GM23248 (cell line): ENCODE data around the gene SEC14L1. TPM values are rescaled to one million over a fixed set of nuclear protein-coding genes. Genes with fewer than 3 reads are reported as not detected.

ENCODE experiments used
- DNase-seq: peaks from one replicate; pipeline ENCODE4 v3.0.0-alpha.2; 2015
- H2AFZ ChIP-seq: fragments of 200-600 bp; sonication (generic); 2 replicates; pipeline ENCODE4 v1.6.1; 2016; ENCODE audit warnings: antibody characterized with exemption
- H3F3A ChIP-seq: fragments of 200-600 bp; sonication (generic); 2 replicates; pipeline ENCODE4 v1.6.1; 2016; ENCODE audit warnings: mild to moderate bottlenecking, antibody characterized with exemption, mixed run types; ENCODE audit not compliant: insufficient read depth
- H3K27ac ChIP-seq: fragments of 200-600 bp; sonication (generic); 2 replicates; pipeline ENCODE4 v1.5.1; 2016; ENCODE audit warnings: mild to moderate bottlenecking
- H3K27me3 ChIP-seq: fragments of 200-600 bp; sonication (generic); replicated peaks from 2 replicates; pipeline ENCODE4 v1.6.1; 2016; ENCODE audit warnings: mild to moderate bottlenecking; ENCODE audit not compliant: insufficient read depth
- H3K36me3 ChIP-seq: fragments of 200-600 bp; sonication (generic); 2 replicates; pipeline ENCODE4 v1.6.1; 2016; ENCODE audit warnings: low read depth, mild to moderate bottlenecking
- H3K4me1 ChIP-seq: fragments of 200-600 bp; sonication (generic); 2 replicates; pipeline ENCODE4 v1.6.1; 2016; ENCODE audit warnings: mild to moderate bottlenecking; ENCODE audit not compliant: insufficient read depth
- H3K4me2 ChIP-seq: fragments of 200-600 bp; sonication (generic); one replicate; pipeline ENCODE4 v1.6.1; 2016; ENCODE audit warnings: mild to moderate bottlenecking; ENCODE audit not compliant: unreplicated experiment
- H3K4me3 ChIP-seq: fragments of 200-600 bp; sonication (generic); 2 replicates; pipeline ENCODE4 v1.5.1; 2016; ENCODE audit warnings: mild to moderate bottlenecking
- H3K79me2 ChIP-seq: fragments of 200-600 bp; sonication (generic); 2 replicates; pipeline ENCODE4 v1.6.1; 2016; ENCODE audit warnings: mild to moderate bottlenecking; ENCODE audit not compliant: insufficient read depth
- H3K9ac ChIP-seq: fragments of 200-600 bp; sonication (generic); 2 replicates; pipeline ENCODE4 v1.6.1; 2016; ENCODE audit warnings: mild to moderate bottlenecking
- H3K9me2 ChIP-seq: fragments of 200-600 bp; sonication (generic); 2 replicates; pipeline ENCODE4 v1.6.1; 2016; ENCODE audit warnings: mixed run types, mild to moderate bottlenecking, moderate library complexity; ENCODE audit not compliant: insufficient read depth
- H3K9me3 ChIP-seq: fragments of 200-600 bp; sonication (generic); one replicate; pipeline ENCODE4 v1.6.1; 2017; ENCODE audit warnings: low read depth
- H4K20me1 ChIP-seq: fragments of 200-600 bp; sonication (generic); 2 replicates; pipeline ENCODE4 v1.6.0; 2016; ENCODE audit not compliant: insufficient read depth
- EZH2 ChIP-seq: fragments of 200-600 bp; sonication (generic); IDR thresholded peaks from 2 replicates; pipeline ENCODE4 v1.6.1; 2018; ENCODE audit warnings: antibody characterized with exemption, mild to moderate bottlenecking; ENCODE audit not compliant: insufficient read depth, poor library complexity, severe bottlenecking
- EZH2phosphoT487 ChIP-seq: fragments of 200-600 bp; sonication (generic); IDR thresholded peaks from 2 replicates; pipeline ENCODE4 v1.6.1; 2018; ENCODE audit warnings: antibody characterized with exemption, moderate library complexity, mild to moderate bottlenecking, low read depth; ENCODE audit not compliant: insufficient read depth
- WGBS, 2 experiments: methylation state at CpG; one replicate each; pipeline ENCODE4 v1.1.6; 2015 to 2017; ENCODE audit warnings: low lambda C conversion rate in 2 of 2, low coverage in 1 of 2; ENCODE audit errors: missing lambda C conversion rate in 2 of 2; 5-methylcytosine and 5-hydroxymethylcytosine counted together
- in situ Hi-C: fragments of 300-500 bp; cut with MboI; formaldehyde crosslinking; loops from 2 replicates; pipeline ENCODE4 v1.15.0; 2020
- polyA plus RNA-seq: library from polyadenylated mRNA; unstranded; fragments of >200 nt; fragmentation: Nextera tagmentation; extraction: Ambion mirVana; gene quantifications from 2 replicates; pipeline ENCODE4 v1.2.1, GENCODE V29; 2016
- total RNA-seq: library from RNA; depleted of rRNA; stranded (reverse); fragments of >200 nt; shearing (Covaris generic); gene quantifications from 2 replicates; pipeline ENCODE4 v1.2.3, GENCODE V29; 2014

The SEC14L1 gene
- total and polyA plus RNA-seq, 2 experiments from 2014 or later = 24.4 to 26.8 TPM

GRCh38 chr17:77130525-77130924, 10.2 kb upstream of the SEC14L1 start:
- no peak overlapping the region for H3K27ac ChIP-seq
- H3K4me2 ChIP-seq = no peak overlapping the region
- H3K36me3 ChIP-seq = no peaks in the 10 kb centered on the region
- no peak overlapping the region for H3K9ac ChIP-seq
- in situ Hi-C loops = no loop called here
- no peaks in the 10 kb centered on the region for H3K9me2 ChIP-seq
- no peaks in the 10 kb centered on the region for H3K9me3 ChIP-seq
- no peak for DNase-seq
- H3K79me2 ChIP-seq = no peaks in the 10 kb centered on the region
- no peak overlapping the region for H3K4me3 ChIP-seq
- WGBS, 2 experiments = 89 to 93% methylated on average over 9 of the region's 9 CpGs
- TF ChIP-seq EZH2phosphoT487 = no peak
- no peak for TF ChIP-seq EZH2
- no peaks in the 10 kb centered on the region for H4K20me1 ChIP-seq
- no peaks in the 10 kb centered on the region for H3K27me3 ChIP-seq
- H2AFZ ChIP-seq = no peak overlapping the region
- peaks cover 20% of the 10 kb centered on the region for H3F3A ChIP-seq
- peaks cover 38% of the 10 kb centered on the region for H3K4me1 ChIP-seq

- no peak for TF ChIP-seq EZH2phosphoT487
- no peak for TF ChIP-seq EZH2
- Histone ChIP-seq H3K9me3 (no peaks in the 10 kb centered on the region), H3K4me1 (peaks cover 32% of the 10 kb centered on the region), H3K27ac (peak overlapping the region; percentile 28; the same call in 1 of the 2 replicates), H3K9ac (no peak overlapping the region), H2AFZ (no peak overlapping the region), H3K9me2 (no peaks in the 10 kb centered on the region), H3K79me2 (no peaks in the 10 kb centered on the region), H4K20me1 (no peaks in the 10 kb centered on the region), H3K27me3 (no peaks in the 10 kb centered on the region), H3K36me3 (no peaks in the 10 kb centered on the region), H3K4me2 (no peak overlapping the region), H3F3A (peaks cover 18% of the 10 kb centered on the region), H3K4me3 (no peak overlapping the region)
- in situ Hi-C loops = no loop called here
- 50 to 56% methylated on average over 5 of the region's 5 CpGs for WGBS, 2 experiments
- peak; percentile 61 for DNase-seq
Observed at GRCh38 chr17:77131904-77132303, 8.9 kb upstream of the SEC14L1 start.

GRCh38 chr17:77132411-77133086, 8.2 kb upstream of the SEC14L1 start:
- Histone ChIP-seq H3K9ac (no peak overlapping the region), H3F3A (peaks cover 20% of the 10 kb centered on the region), H3K9me3 (peaks cover 5% of the 10 kb centered on the region), H3K4me1 (peaks cover 33% of the 10 kb centered on the region), H3K27ac (peak overlapping the region; percentile 28), H4K20me1 (no peaks in the 10 kb centered on the region), H3K4me3 (no peak overlapping the region), H3K9me2 (no peaks in the 10 kb centered on the region), H2AFZ (no peak overlapping the region), H3K4me2 (peak overlapping the region; percentile 53), H3K27me3 (no peaks in the 10 kb centered on the region), H3K79me2 (no peaks in the 10 kb centered on the region), H3K36me3 (no peaks in the 10 kb centered on the region)
- 55 to 58% methylated on average over 9 of the region's 9 CpGs for WGBS, 2 experiments
- in situ Hi-C loops = no loop called here
- DNase-seq = peak; percentile 42
- no peak for TF ChIP-seq EZH2phosphoT487
- TF ChIP-seq EZH2 = no peak

GRCh38 chr17:77133087-77133638, 7.6 kb upstream of the SEC14L1 start:
- Histone ChIP-seq H3K4me2 (no peak overlapping the region), H3K9ac (no peak overlapping the region), H2AFZ (no peak overlapping the region), H3K36me3 (no peaks in the 10 kb centered on the region), H3K27ac (no peak overlapping the region), H3F3A (peaks cover 26% of the 10 kb centered on the region), H3K79me2 (no peaks in the 10 kb centered on the region), H3K9me2 (no peaks in the 10 kb centered on the region), H3K4me3 (no peak overlapping the region), H3K9me3 (peaks cover 5% of the 10 kb centered on the region), H4K20me1 (no peaks in the 10 kb centered on the region), H3K4me1 (peaks cover 36% of the 10 kb centered on the region), H3K27me3 (no peaks in the 10 kb centered on the region)
- in situ Hi-C loops = no loop called here
- WGBS, 2 experiments = 82 to 83% methylated on average over 15 of the region's 15 CpGs
- DNase-seq = no peak
- TF ChIP-seq EZH2 (no peak), EZH2phosphoT487 (no peak)
